Measurements from ENCODE around the gene SEC24C.
A peak's percentile ranks its signal among the peaks of the same experiment; 100 is the strongest.
"Not testable (repeated sequence)": the region's sequence is repeated elsewhere in the genome, so short reads cannot be mapped to it uniquely, and the experiment has no call there.

SEC24C gene

GRCh38 chr10:73716251-73716650, 27.9 kb upstream of the SEC24C start:
- peaks cover 45% of the 10 kb centered on the region for H3K36me3 ChIP-seq (replicated peaks)

GRCh38 chr10:73717556-73717955, 26.6 kb upstream of the SEC24C start:
- no peaks in the 10 kb centered on the region for H3K4me1 ChIP-seq
- no peak overlapping the region for H3K4me3 ChIP-seq
- in situ Hi-C loops (cut with MboI; ENCODE audit: low sequenced_read_pairs) = no loop called here
- peaks cover 47% of the 10 kb centered on the region for H3K36me3 ChIP-seq (replicated peaks)
- no peaks in the 10 kb centered on the region for H3K27me3 ChIP-seq (ENCODE audit: low read depth)
- H3K9me3 ChIP-seq = no peaks in the 10 kb centered on the region
- DNase-seq (ENCODE audit: low spot score in 2 of 2) = no peak

More at GRCh38 chr10:73716251-73716650, 27.9 kb upstream of the SEC24C start:
- no peaks in the 10 kb centered on the region for H3K9me3 ChIP-seq
- no peaks in the 10 kb centered on the region for H3K27me3 ChIP-seq (ENCODE audit: low read depth)
- no peaks in the 10 kb centered on the region for H3K4me1 ChIP-seq
- H3K4me3 ChIP-seq = no peak overlapping the region
- no peak for DNase-seq (ENCODE audit: low spot score in 2 of 2)
- in situ Hi-C loops (cut with MboI; ENCODE audit: low sequenced_read_pairs) = no loop called here

- H3K27me3 ChIP-seq (ENCODE audit: low read depth); H3K9me3 ChIP-seq; DNase-seq (ENCODE audit: low spot score in 2 of 2); in situ Hi-C loops (cut with MboI; ENCODE audit: low sequenced_read_pairs); H3K4me1 ChIP-seq; H3K4me3 ChIP-seq: not testable (repeated sequence)
- peaks cover 45% of the 10 kb centered on the region for H3K36me3 ChIP-seq (replicated peaks)
Observed at GRCh38 chr10:73720561-73720960, 23.6 kb upstream of the SEC24C start.

- H3K9me3 ChIP-seq = no peaks in the 10 kb centered on the region
- H3K4me3 ChIP-seq = no peak overlapping the region
- no peak for DNase-seq (ENCODE audit: low spot score in 2 of 2)
- H3K27me3 ChIP-seq (ENCODE audit: low read depth) = no peaks in the 10 kb centered on the region
- in situ Hi-C loops (cut with MboI; ENCODE audit: low sequenced_read_pairs) = no loop called here
- H3K4me1 ChIP-seq = no peaks in the 10 kb centered on the region
- peaks cover 30% of the 10 kb centered on the region for H3K36me3 ChIP-seq (replicated peaks)
Observed at GRCh38 chr10:73723516-73723915, 20.7 kb upstream of the SEC24C start.

- H3K27me3 ChIP-seq (ENCODE audit: low read depth); in situ Hi-C loops (cut with MboI; ENCODE audit: low sequenced_read_pairs); H3K4me1 ChIP-seq; H3K9me3 ChIP-seq; DNase-seq (ENCODE audit: low spot score in 2 of 2): not testable (repeated sequence)
- H3K36me3 ChIP-seq (replicated peaks) = peaks cover 13% of the 10 kb centered on the region
- peak overlapping the region; percentile 91 for H3K4me3 ChIP-seq
Observed at GRCh38 chr10:73729781-73730152, 14.4 kb upstream of the SEC24C start.

- peak; percentile 85 to 93 for DNase-seq (ENCODE audit: low spot score in 2 of 2)
- Histone ChIP-seq H3K4me1 (no peaks in the 10 kb centered on the region; the same call in 1 of the 2 replicates), H3K36me3 (replicated peaks) (peaks cover 11% of the 10 kb centered on the region), H3K4me3 (peak overlapping the region; percentile 91), H3K27me3 (ENCODE audit: low read depth) (no peaks in the 10 kb centered on the region), H3K9me3 (no peaks in the 10 kb centered on the region)
- in situ Hi-C loops (cut with MboI; ENCODE audit: low sequenced_read_pairs) = no loop called here
Observed at GRCh38 chr10:73730153-73730906, 13.8 kb upstream of the SEC24C start.

GRCh38 chr10:73731588-73732375, 12.4 kb upstream of the SEC24C start:
- no peaks in the 10 kb centered on the region for H3K27me3 ChIP-seq (ENCODE audit: low read depth)
- no peaks in the 10 kb centered on the region; the same call in 1 of the 2 replicates for H3K4me1 ChIP-seq
- in situ Hi-C loops (cut with MboI; ENCODE audit: low sequenced_read_pairs) = no loop called here
- no peak overlapping the region for H3K4me3 ChIP-seq
- H3K36me3 ChIP-seq (replicated peaks) = peaks cover 10% of the 10 kb centered on the region; the same call in 1 of the 2 replicates
- DNase-seq (ENCODE audit: low spot score in 2 of 2) = no peak
- no peaks in the 10 kb centered on the region for H3K9me3 ChIP-seq

- Histone ChIP-seq H3K27me3 (ENCODE audit: low read depth) (no peaks in the 10 kb centered on the region), H3K9me3 (no peaks in the 10 kb centered on the region), H3K36me3 (replicated peaks) (peaks cover 10% of the 10 kb centered on the region; the same call in 1 of the 2 replicates), H3K4me3 (no peak overlapping the region), H3K4me1 (no peaks in the 10 kb centered on the region; the same call in 1 of the 2 replicates)
- in situ Hi-C loops (cut with MboI; ENCODE audit: low sequenced_read_pairs) = no loop called here
- DNase-seq (ENCODE audit: low spot score in 2 of 2) = no peak
Observed at GRCh38 chr10:73732426-73732825, 11.7 kb upstream of the SEC24C start.

GRCh38 chr10:73732931-73733623, 11.1 kb upstream of the SEC24C start:
- no peak for DNase-seq (ENCODE audit: low spot score in 2 of 2)
- no peaks in the 10 kb centered on the region; the same call in 1 of the 2 replicates for H3K4me1 ChIP-seq
- H3K9me3 ChIP-seq = no peaks in the 10 kb centered on the region
- no peak overlapping the region for H3K4me3 ChIP-seq
- H3K27me3 ChIP-seq (ENCODE audit: low read depth) = no peaks in the 10 kb centered on the region
- in situ Hi-C loops (cut with MboI; ENCODE audit: low sequenced_read_pairs) = no loop called here
- H3K36me3 ChIP-seq (replicated peaks) = peaks cover 7% of the 10 kb centered on the region; the same call in 1 of the 2 replicates

GRCh38 chr10:73734028-73734720, 10.0 kb upstream of the SEC24C start:
- Histone ChIP-seq H3K9me3 (no peaks in the 10 kb centered on the region), H3K4me3 (no peak overlapping the region)
- in situ Hi-C loops (cut with MboI; ENCODE audit: low sequenced_read_pairs) = no loop called here

GRCh38 chr10:73734796-73735305, 9.3 kb upstream of the SEC24C start:
- no peaks in the 10 kb centered on the region for H3K9me3 ChIP-seq
- H3K36me3 ChIP-seq (replicated peaks) = no peaks in the 10 kb centered on the region
- no peak for DNase-seq (ENCODE audit: low spot score in 2 of 2)
- H3K4me1 ChIP-seq = no peaks in the 10 kb centered on the region; the same call in 1 of the 2 replicates
- in situ Hi-C loops (cut with MboI; ENCODE audit: low sequenced_read_pairs) = no loop called here
- H3K27me3 ChIP-seq (ENCODE audit: low read depth) = no peaks in the 10 kb centered on the region
- no peak overlapping the region for H3K4me3 ChIP-seq

More at GRCh38 chr10:73734028-73734720, 10.0 kb upstream of the SEC24C start:
- Histone ChIP-seq H3K4me1 (no peaks in the 10 kb centered on the region; the same call in 1 of the 2 replicates), H3K27me3 (ENCODE audit: low read depth) (no peaks in the 10 kb centered on the region), H3K36me3 (replicated peaks) (no peaks in the 10 kb centered on the region)
- DNase-seq (ENCODE audit: low spot score in 2 of 2) = no peak

GRCh38 chr10:73740501-73741254, 3.5 kb upstream of the SEC24C start:
- in situ Hi-C loops (cut with MboI; ENCODE audit: low sequenced_read_pairs); H3K4me3 ChIP-seq; DNase-seq (ENCODE audit: low spot score in 2 of 2); H3K9me3 ChIP-seq; H3K27me3 ChIP-seq (ENCODE audit: low read depth): not testable (repeated sequence)
- peaks cover 16% of the 10 kb centered on the region for H3K4me1 ChIP-seq
- peaks cover 10% of the 10 kb centered on the region for H3K36me3 ChIP-seq (replicated peaks)

- H3K36me3 ChIP-seq (replicated peaks) = peaks cover 23% of the 10 kb centered on the region
- no peaks in the 10 kb centered on the region for H3K27me3 ChIP-seq (ENCODE audit: low read depth)
- DNase-seq (ENCODE audit: low spot score in 2 of 2) = no peak
- H3K9me3 ChIP-seq = no peaks in the 10 kb centered on the region
- no peak overlapping the region for H3K4me3 ChIP-seq
- in situ Hi-C loops (cut with MboI; ENCODE audit: low sequenced_read_pairs) = no loop called here
- peaks cover 16% of the 10 kb centered on the region for H3K4me1 ChIP-seq
Observed at GRCh38 chr10:73742454-73742734, 1.8 kb upstream of the SEC24C start.
